Chondrocyte (in vitro differentiated cells): ENCODE measurements around the gene PPIC. TPM values are rescaled to one million over a fixed set of nuclear protein-coding genes. Genes with fewer than 3 reads are reported as not detected.
"Not testable (repeated sequence)": the region's sequence is repeated elsewhere in the genome, so short reads cannot be mapped to it uniquely, and the experiment has no call there.

Experiments
- DNase-seq: peaks from one replicate; pipeline ENCODE4 v3.0.0; 2021; ENCODE audit warnings: mixed read lengths, low spot score
- H3K27ac Mint-ChIP-seq: one replicate; pipeline ENCODE4 v1.8.0; 2021; ENCODE audit warnings: mild to moderate bottlenecking, moderate library complexity, mixed read lengths; ENCODE audit not compliant: unreplicated experiment
- H3K27me3 Mint-ChIP-seq: 2 replicates; pipeline ENCODE4 v1.8.0; 2021; ENCODE audit warnings: low read depth, mixed read lengths
- H3K36me3 Mint-ChIP-seq: 2 replicates; pipeline ENCODE4 v1.8.0; 2021; ENCODE audit warnings: low read depth, mixed read lengths
- H3K4me1 Mint-ChIP-seq: 2 replicates; pipeline ENCODE4 v1.8.0; 2021; ENCODE audit warnings: low read depth, mild to moderate bottlenecking, mixed read lengths
- H3K4me3 Mint-ChIP-seq: one replicate; pipeline ENCODE4 v1.8.0; 2021; ENCODE audit warnings: mild to moderate bottlenecking, moderate library complexity, mixed read lengths; ENCODE audit not compliant: unreplicated experiment
- H3K9me3 Mint-ChIP-seq: 2 replicates; pipeline ENCODE4 v1.8.0; 2021; ENCODE audit warnings: low read depth, mixed read lengths
- CTCF ChIP-seq: fragments of 200-600 bp; sonication (generic); IDR thresholded peaks from 2 replicates; pipeline ENCODE4 v1.5.0; 2021; ENCODE audit warnings: antibody characterized with exemption, mild to moderate bottlenecking, moderate library complexity
- total RNA-seq: library from RNA; stranded (reverse); gene quantifications from 3 replicates; pipeline ENCODE4 v1.2.1, GENCODE V29; 2021

PPIC gene
- total RNA-seq, 1 donor from 2014 or later: 122 TPM

GRCh38 chr5:122977319-122977718 is 59.2 kb downstream of the PPIC start:
- no peak for TF ChIP-seq CTCF
- Mint-ChIP-seq H3K9me3 (no peaks in the 10 kb centered on the region), H3K36me3 (peaks cover 2% of the 10 kb centered on the region)

GRCh38 chr5:122974251-122974650 is 62.3 kb downstream of the PPIC start:
- not testable (repeated sequence) for H3K27ac Mint-ChIP-seq, DNase-seq, H3K4me1 Mint-ChIP-seq, H3K9me3 Mint-ChIP-seq, H3K27me3 Mint-ChIP-seq, H3K36me3 Mint-ChIP-seq, H3K4me3 Mint-ChIP-seq

More at GRCh38 chr5:122977319-122977718, 59.2 kb downstream of the PPIC start:
- Mint-ChIP-seq H3K4me3 (no peak overlapping the region), H3K27ac (no peak overlapping the region), H3K4me1 (no peaks in the 10 kb centered on the region), H3K27me3 (no peaks in the 10 kb centered on the region)
- no peak for DNase-seq

DNA sequence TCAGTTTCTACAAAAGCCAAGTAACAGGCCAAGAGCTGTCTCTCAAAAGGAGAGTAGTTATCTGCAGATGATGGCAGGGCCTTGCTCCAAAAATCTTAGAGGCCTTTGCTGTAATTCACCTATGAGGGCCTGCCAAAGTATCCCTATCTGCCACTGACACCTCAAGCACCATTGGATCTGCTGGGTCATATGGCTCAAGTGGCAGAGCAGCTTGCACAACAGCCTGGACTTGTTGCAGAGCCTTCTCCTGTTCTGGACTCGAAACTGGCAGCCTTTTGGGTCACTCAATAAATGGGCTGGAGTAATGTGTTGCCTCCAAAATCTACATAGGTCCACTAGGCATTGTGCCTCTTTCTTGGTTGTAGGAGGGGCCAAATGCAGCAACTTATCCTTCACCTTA is 62.8 kb downstream of the PPIC start:
- H3K4me3 Mint-ChIP-seq, H3K36me3 Mint-ChIP-seq, H3K27me3 Mint-ChIP-seq, H3K27ac Mint-ChIP-seq, H3K9me3 Mint-ChIP-seq, DNase-seq, H3K4me1 Mint-ChIP-seq: not testable (repeated sequence)

Other genes starting within 250 kb of the PPIC start
- gene SNX24, start 191.1 kb downstream of the PPIC start, total RNA-seq: 10.2 to 14.3 TPM (median 10.6 TPM) in 3 replicates
- gene PRDM6, start 52.5 kb upstream of the PPIC start, total RNA-seq: 0.49 to 0.89 TPM (median 0.70 TPM) in 3 replicates